DND-41 (cell line): ENCODE measurements around the gene RAPGEF5.

Experiments
- CTCF ChIP-seq: IDR thresholded peaks from 2 replicates; pipeline ENCODE4 v1.5.1; 2012; ENCODE audit warnings: borderline replicate concordance, low read length, moderate library complexity, mild to moderate bottlenecking; ENCODE audit not compliant: poor library complexity, severe bottlenecking; ENCODE audit errors: extremely low read depth
- EZH2 ChIP-seq: IDR thresholded peaks from 3 replicates; pipeline ENCODE4 v1.6.1; 2012; ENCODE audit warnings: borderline replicate concordance, low read depth, mild to moderate bottlenecking, moderate library complexity, low read length, inconsistent platforms; ENCODE audit not compliant: severe bottlenecking

GRCh38 chr7:22355620-22356009, 1.3 kb downstream of the RAPGEF5 start:
- TF ChIP-seq CTCF, result no peak
- no peak for TF ChIP-seq EZH2
